ENCODE data around the gene CDH10. TPM values are rescaled to one million over a fixed set of nuclear protein-coding genes. Genes with fewer than 3 reads are reported as not detected.

CDH10 gene
- total RNA-seq, 4 donors from 2014 or later = 0.14 TPM; not detected in 3

GRCh38 chr5:24535646-24536045 lies 109.1 kb downstream of the CDH10 start:
- Histone ChIP-seq H3K4me3 (no peak overlapping the region), H3K27me3 (no peaks in the 10 kb centered on the region), H3K36me3 (no peaks in the 10 kb centered on the region), H3K9me3 (no peaks in the 10 kb centered on the region), H3K4me1 (no peaks in the 10 kb centered on the region), H3K27ac (no peak overlapping the region)
- 64% methylated on average over 2 of the region's 2 CpGs; no CpG with 5 or more reads in 1 of the 2 donors for WGBS, 2 donors (ENCODE audit: low coverage in 1 of 2)
- intact Hi-C loops (cut with DNase I; ENCODE audit: low total_unique reads) (no loop called here), in situ Hi-C loops (cut with MboI; ENCODE audit: low pct_ligation_motif_present in 1 of 4, low pct_unique_long_range_greater_than_20kb in 1 of 4, low sequenced_read_pairs in 3 of 4) (no loop called here)
- DNase-seq = no peak
- TF ChIP-seq, protein P1, sequence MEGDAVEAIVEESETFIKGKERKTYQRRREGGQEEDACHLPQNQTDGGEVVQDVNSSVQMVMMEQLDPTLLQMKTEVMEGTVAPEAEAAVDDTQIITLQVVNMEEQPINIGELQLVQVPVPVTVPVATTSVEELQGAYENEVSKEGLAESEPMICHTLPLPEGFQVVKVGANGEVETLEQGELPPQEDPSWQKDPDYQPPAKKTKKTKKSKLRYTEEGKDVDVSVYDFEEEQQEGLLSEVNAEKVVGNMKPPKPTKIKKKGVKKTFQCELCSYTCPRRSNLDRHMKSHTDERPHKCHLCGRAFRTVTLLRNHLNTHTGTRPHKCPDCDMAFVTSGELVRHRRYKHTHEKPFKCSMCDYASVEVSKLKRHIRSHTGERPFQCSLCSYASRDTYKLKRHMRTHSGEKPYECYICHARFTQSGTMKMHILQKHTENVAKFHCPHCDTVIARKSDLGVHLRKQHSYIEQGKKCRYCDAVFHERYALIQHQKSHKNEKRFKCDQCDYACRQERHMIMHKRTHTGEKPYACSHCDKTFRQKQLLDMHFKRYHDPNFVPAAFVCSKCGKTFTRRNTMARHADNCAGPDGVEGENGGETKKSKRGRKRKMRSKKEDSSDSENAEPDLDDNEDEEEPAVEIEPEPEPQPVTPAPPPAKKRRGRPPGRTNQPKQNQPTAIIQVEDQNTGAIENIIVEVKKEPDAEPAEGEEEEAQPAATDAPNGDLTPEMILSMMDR (IDR thresholded peaks at IDR 0.05) = no peak

DNA sequence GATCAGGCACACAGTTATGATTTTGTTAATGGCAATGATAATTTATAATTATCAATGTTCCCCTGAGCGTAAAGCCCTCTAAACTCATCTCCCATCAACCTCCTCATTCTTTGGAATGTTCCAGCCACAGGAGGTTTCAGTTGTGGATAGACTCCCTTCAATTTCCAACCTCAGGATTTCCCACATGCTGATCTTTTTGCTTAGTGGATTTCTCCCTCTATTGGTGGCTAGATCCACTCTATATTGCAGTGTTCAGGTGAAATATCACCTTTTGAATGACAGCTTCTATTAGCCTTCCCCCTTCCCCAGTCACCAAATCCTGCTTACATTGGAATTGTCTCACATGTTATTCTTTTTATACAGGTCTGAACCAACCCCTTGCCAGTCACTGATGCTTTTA lies 113.9 kb downstream of the CDH10 start:
- H3K4me3 ChIP-seq = no peak overlapping the region
- 81 to 88% methylated on average over 1 of the region's 1 CpG for WGBS, 2 donors (ENCODE audit: low coverage in 1 of 2)
- in situ Hi-C loops (cut with MboI; ENCODE audit: low pct_ligation_motif_present in 1 of 4, low pct_unique_long_range_greater_than_20kb in 1 of 4, low sequenced_read_pairs in 3 of 4) = no loop called here
- no peak for DNase-seq
- H3K27ac ChIP-seq = no peak overlapping the region
- TF ChIP-seq EP300 (IDR thresholded peaks at IDR 0.05; ENCODE audit: low read depth) (no peak), POLR2AphosphoS5 (IDR thresholded peaks at IDR 0.05) (no peak), POLR2A (IDR thresholded peaks at IDR 0.05) (no peak)
- TF ChIP-seq, protein P1 (IDR thresholded peaks at IDR 0.05) = no peak
- H3K36me3 ChIP-seq = no peaks in the 10 kb centered on the region
- H3K4me1 ChIP-seq = no peaks in the 10 kb centered on the region
- intact Hi-C loops (cut with DNase I; ENCODE audit: low total_unique reads) = no loop called here
- no peaks in the 10 kb centered on the region for H3K27me3 ChIP-seq
- no peaks in the 10 kb centered on the region for H3K9me3 ChIP-seq

DNA sequence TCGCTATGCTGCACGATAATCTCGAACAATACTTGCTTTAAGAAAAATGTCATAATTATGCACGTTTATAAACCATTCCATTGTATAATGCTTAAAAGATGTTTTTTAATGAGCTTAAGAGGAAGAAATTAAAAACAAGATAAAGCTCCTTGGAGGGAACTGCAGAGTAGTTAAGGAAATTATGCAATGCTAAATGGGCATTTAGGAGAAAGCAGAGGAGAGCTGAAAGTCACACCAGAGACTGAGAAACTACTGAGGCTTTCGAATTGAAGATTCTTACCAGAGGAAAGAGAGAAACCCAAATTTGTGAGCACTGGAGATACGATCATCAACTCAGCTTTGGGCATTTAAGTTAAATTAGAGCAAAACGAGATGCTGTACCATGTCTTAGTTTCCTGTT lies 119.4 kb downstream of the CDH10 start:
- Histone ChIP-seq H3K27me3 (no peaks in the 10 kb centered on the region), H3K4me3 (no peak overlapping the region), H3K36me3 (no peaks in the 10 kb centered on the region), H3K4me1 (no peaks in the 10 kb centered on the region), H3K27ac (no peak overlapping the region), H3K9me3 (no peaks in the 10 kb centered on the region)
- TF ChIP-seq POLR2AphosphoS5 (IDR thresholded peaks at IDR 0.05) (no peak), EP300 (IDR thresholded peaks at IDR 0.05; ENCODE audit: low read depth) (no peak), POLR2A (IDR thresholded peaks at IDR 0.05) (no peak)
- TF ChIP-seq, protein P1 (IDR thresholded peaks at IDR 0.05) = no peak
- no peak for DNase-seq
- intact Hi-C loops (cut with DNase I; ENCODE audit: low total_unique reads) = no loop called here
- in situ Hi-C loops (cut with MboI; ENCODE audit: low pct_ligation_motif_present in 1 of 4, low pct_unique_long_range_greater_than_20kb in 1 of 4, low sequenced_read_pairs in 3 of 4) = no loop called here
- whole genome bisulfite sequencing, 2 donors (ENCODE audit: low coverage in 1 of 2) = 66 to 71% methylated on average over 7 of the region's 7 CpGs

DNA sequence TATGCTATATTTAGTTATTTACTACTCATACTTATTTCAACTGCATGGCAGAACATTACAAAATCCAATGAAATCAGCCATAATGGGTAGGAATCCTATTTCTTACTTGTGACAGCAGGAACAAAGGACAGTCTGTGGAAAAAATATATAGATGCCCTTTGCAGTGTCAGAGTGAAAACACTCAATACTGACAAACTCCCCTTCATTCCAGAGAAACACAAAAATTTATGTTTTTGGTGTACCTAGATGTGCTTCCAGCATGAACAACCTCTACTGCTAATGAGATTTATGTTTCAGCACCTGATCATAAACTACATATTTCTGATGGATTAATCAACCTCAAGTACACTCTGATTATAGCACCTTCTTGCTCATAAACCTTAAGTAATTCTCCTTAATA lies 132.4 kb downstream of the CDH10 start:
- Histone ChIP-seq H3K4me3 (no peak overlapping the region), H3K36me3 (no peaks in the 10 kb centered on the region), H3K27ac (no peak overlapping the region), H3K4me1 (no peaks in the 10 kb centered on the region), H3K9me3 (no peaks in the 10 kb centered on the region), H3K27me3 (no peaks in the 10 kb centered on the region)
- no peak for DNase-seq
- intact Hi-C loops (cut with DNase I; ENCODE audit: low total_unique reads) (no loop called here), in situ Hi-C loops (cut with MboI; ENCODE audit: low pct_ligation_motif_present in 1 of 4, low pct_unique_long_range_greater_than_20kb in 1 of 4, low sequenced_read_pairs in 3 of 4) (no loop called here)
- TF ChIP-seq EP300 (IDR thresholded peaks at IDR 0.05; ENCODE audit: low read depth) (no peak), POLR2AphosphoS5 (IDR thresholded peaks at IDR 0.05) (no peak), POLR2A (IDR thresholded peaks at IDR 0.05) (no peak)
- TF ChIP-seq, protein P1 (IDR thresholded peaks at IDR 0.05) = no peak
